H1 (cell line): ENCODE measurements around the gene WHAMM. TPM values are rescaled to one million over a fixed set of nuclear protein-coding genes. Genes with fewer than 3 reads are reported as not detected.

Experiments
- EZH2 ChIP-seq: fragments of 200-600 bp; sonication (generic); IDR thresholded peaks from 2 replicates; pipeline ENCODE4 v1.7.1; 2012; ENCODE audit warnings: low read depth, mild to moderate bottlenecking, moderate library complexity, low read length, inconsistent platforms; ENCODE audit not compliant: severe bottlenecking
- TAF1 ChIP-seq: IDR thresholded peaks from 2 replicates; pipeline ENCODE4 v1.6.1; 2011; ENCODE audit warnings: mild to moderate bottlenecking, low read depth, low read length
- TAF7 ChIP-seq: optimal IDR thresholded peaks from 2 replicates; pipeline ENCODE3; 2011; ENCODE audit warnings: low read depth, mild to moderate bottlenecking, inconsistent platforms, low read length, moderate library complexity, borderline replicate concordance
- polyA plus RNA-seq, 7 experiments: library from polyadenylated mRNA; depleted of rRNA in 3 of 7; stranded (reverse) in 5 of 7; unstranded in 2 of 7; fragments of >200 nt in 5 of 7; fragments of 200-250 nt in 2 of 7; gene quantifications; 1 replicate in 5 of 7; 2 replicates in 1 of 7; 4 replicates in 1 of 7; pipeline versions ENCODE4 v1.2.1 to v1.2.3, GENCODE V29; 2011 to 2013; ENCODE audit warnings: missing spikeins in 2 of 7, mixed read lengths in 2 of 7
- total RNA-seq: library from RNA; stranded (reverse); fragmentation: NEBNext Ultra II Directional; extraction: Animal tissue kit (Norgen Biotek cat#: 25700); gene quantifications from 2 replicates; pipeline ENCODE4 v1.2.1, GENCODE V29; 2021
- TF ChIP-seq, protein P1 (sequence below): IDR thresholded peaks from 2 replicates; pipeline ENCODE4 v1.6.1; 2011; ENCODE audit warnings: low read length, improper control_type of control experiment

WHAMM gene
- total and polyA plus RNA-seq, 2 of the 8 experiments (the other 6 are each of a cell fraction or from before 2014, with no cell fraction given) = 1.1 to 3.3 TPM

DNA sequence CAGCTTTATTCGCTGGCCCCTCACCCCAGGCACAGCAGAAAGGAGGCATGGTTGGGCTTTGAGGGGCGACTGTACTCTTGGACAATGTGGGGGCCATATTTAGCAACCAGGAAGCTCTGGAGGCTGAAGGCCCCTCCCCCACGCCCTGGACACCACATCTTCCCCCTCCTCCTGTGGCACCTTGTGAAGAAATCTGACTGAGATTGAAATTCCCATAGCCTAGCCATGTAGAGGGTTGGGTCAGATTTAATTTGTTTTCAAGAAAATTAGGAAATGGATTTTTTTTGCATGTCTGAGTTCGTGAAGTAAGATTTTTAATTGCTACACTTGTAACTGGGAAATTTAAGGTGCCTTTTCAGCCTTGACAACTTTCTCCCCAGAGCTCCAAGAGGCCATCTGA is 28.1 kb upstream of the WHAMM start (continued):
- TF ChIP-seq, protein P1, sequence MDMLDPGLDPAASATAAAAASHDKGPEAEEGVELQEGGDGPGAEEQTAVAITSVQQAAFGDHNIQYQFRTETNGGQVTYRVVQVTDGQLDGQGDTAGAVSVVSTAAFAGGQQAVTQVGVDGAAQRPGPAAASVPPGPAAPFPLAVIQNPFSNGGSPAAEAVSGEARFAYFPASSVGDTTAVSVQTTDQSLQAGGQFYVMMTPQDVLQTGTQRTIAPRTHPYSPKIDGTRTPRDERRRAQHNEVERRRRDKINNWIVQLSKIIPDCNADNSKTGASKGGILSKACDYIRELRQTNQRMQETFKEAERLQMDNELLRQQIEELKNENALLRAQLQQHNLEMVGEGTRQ = no peak
- TF ChIP-seq EZH2 (no peak), TAF7 (no peak), TAF1 (no peak)
